HepG2 (cell line): Measurements from ENCODE around the gene ASB16. TPM values are rescaled to one million over a fixed set of nuclear protein-coding genes. Genes with fewer than 3 reads are reported as not detected.

Source experiments
- ARID2 ChIP-seq: sonication (generic); formaldehyde crosslinking; IDR thresholded peaks from 2 replicates; pipeline ENCODE4 v1.8.1; 2022; ENCODE audit warnings: mild to moderate bottlenecking, missing genetic modification reagents, borderline replicate concordance
- GZF1 ChIP-seq: sonication (generic); formaldehyde crosslinking; IDR thresholded peaks from 2 replicates; pipeline ENCODE4 v1.5.1; 2020; ENCODE audit warnings: mild to moderate bottlenecking, missing genetic modification reagents
- KDM3A ChIP-seq: IDR thresholded peaks from 2 replicates; pipeline ENCODE4 v1.6.1; 2018; ENCODE audit warnings: low read depth, missing compliant biosample characterization
- MAFK ChIP-seq, 2 experiments: IDR thresholded peaks in 1 of 2; conservative IDR thresholded peaks in 1 of 2; 2 replicates each; pipeline ENCODE4 v1.6.1; 2011; ENCODE audit warnings: improper control_type of control experiment in 2 of 2, low read length in 2 of 2
- MTF2 ChIP-seq: sonication (generic); formaldehyde crosslinking; IDR thresholded peaks from 2 replicates; pipeline ENCODE4 v1.5.0; 2020; ENCODE audit warnings: missing genetic modification reagents, borderline replicate concordance
- ZBTB1 ChIP-seq: sonication (generic); formaldehyde crosslinking; IDR thresholded peaks from 2 replicates; pipeline ENCODE4 v1.4.0; 2020; ENCODE audit warnings: missing genetic modification reagents, borderline replicate concordance
- ZBTB7B ChIP-seq: sonication (generic); formaldehyde crosslinking; IDR thresholded peaks from 2 replicates; pipeline ENCODE4 v1.4.0; 2020; ENCODE audit warnings: missing genetic modification reagents
- ZFYVE20 ChIP-seq: sonication (generic); formaldehyde crosslinking; IDR thresholded peaks from 2 replicates; pipeline ENCODE4 v1.8.0; 2023; ENCODE audit warnings: low read depth, mild to moderate bottlenecking, moderate library complexity, missing genetic modification reagents, borderline replicate concordance
- ZNF329 ChIP-seq: sonication (generic); formaldehyde crosslinking; IDR thresholded peaks from 2 replicates; pipeline ENCODE4 v1.9.0; 2021; ENCODE audit warnings: low read depth, mild to moderate bottlenecking, missing genetic modification reagents
- ZNF331 ChIP-seq: sonication (generic); formaldehyde crosslinking; IDR thresholded peaks from 2 replicates; pipeline ENCODE4 v1.4.0; 2020; ENCODE audit warnings: missing genetic modification reagents
- ZNF460 ChIP-seq: sonication (generic); formaldehyde crosslinking; IDR thresholded peaks from 2 replicates; pipeline ENCODE4 v1.5.1; 2020; ENCODE audit warnings: missing genetic modification reagents, mild to moderate bottlenecking, borderline replicate concordance
- ZNF614 ChIP-seq: IDR thresholded peaks from 2 replicates; pipeline ENCODE4 v1.6.1; 2018; ENCODE audit warnings: missing biosample characterization, missing genetic modification reagents, inconsistent platforms, borderline replicate concordance
- ZNF839 ChIP-seq: sonication (generic); formaldehyde crosslinking; IDR thresholded peaks from 2 replicates; pipeline ENCODE4 v1.4.0; 2020; ENCODE audit warnings: missing genetic modification reagents, mild to moderate bottlenecking, borderline replicate concordance
- ZNF878 ChIP-seq: sonication (generic); formaldehyde crosslinking; IDR thresholded peaks from 2 replicates; pipeline ENCODE4 v1.8.1; 2023; ENCODE audit warnings: mild to moderate bottlenecking, missing genetic modification reagents, moderate library complexity
- ZNF879 ChIP-seq: sonication (generic); formaldehyde crosslinking; IDR thresholded peaks from 2 replicates; pipeline ENCODE4 v1.8.1; 2023; ENCODE audit warnings: missing genetic modification reagents
- polyA plus RNA-seq, 8 experiments: library from polyadenylated mRNA; depleted of rRNA in 3 of 8; stranded (reverse) in 7 of 8; unstranded in 1 of 8; fragments of >200 nt; fragmentation: Illumina TruSeq in 4 of 8; extraction: Trizol in 4 of 8; gene quantifications; 2 replicates each; pipeline versions ENCODE4 v1.2.1 to v1.2.3, GENCODE V29; 2011 to 2016; ENCODE audit warnings: low read depth in 4 of 8, missing spikeins in 1 of 8, mixed read lengths in 1 of 8; ENCODE audit not compliant: insufficient read depth in 1 of 8
- total RNA-seq, 5 experiments: library from RNA; depleted of rRNA; stranded (reverse); fragments of >200 nt; fragmentation: Illumina TruSeq; extraction: Trizol; gene quantifications; 2 replicates each; pipeline ENCODE4 v1.2.3, GENCODE V29; 2016; ENCODE audit warnings: low read depth in 1 of 5
- TF ChIP-seq, protein P1 (sequence below): sonication (generic); formaldehyde crosslinking; IDR thresholded peaks from 2 replicates; pipeline ENCODE4 v1.4.0; 2020; ENCODE audit warnings: mild to moderate bottlenecking, missing genetic modification reagents
- TF ChIP-seq, protein P2 (sequence below): sonication (generic); formaldehyde crosslinking; IDR thresholded peaks from 2 replicates; pipeline ENCODE4 v1.4.0; 2020; ENCODE audit warnings: missing genetic modification reagents, borderline replicate concordance
- TF ChIP-seq, protein P3 (sequence below): sonication (generic); formaldehyde crosslinking; IDR thresholded peaks from 2 replicates; pipeline ENCODE4 v1.5.1; 2020; ENCODE audit warnings: missing genetic modification reagents, mild to moderate bottlenecking, borderline replicate concordance
- TF ChIP-seq, protein P4 (sequence below): sonication (generic); formaldehyde crosslinking; IDR thresholded peaks from 2 replicates; pipeline ENCODE4 v1.4.0; 2020; ENCODE audit warnings: missing genetic modification reagents, borderline replicate concordance
- TF ChIP-seq, protein P5 (sequence below): sonication (generic); formaldehyde crosslinking; IDR thresholded peaks from 2 replicates; pipeline ENCODE4 v1.8.0; 2022; ENCODE audit warnings: mild to moderate bottlenecking, missing genetic modification reagents, moderate library complexity

Gene ASB16
- total and polyA plus RNA-seq, 2 of the 13 experiments (the other 11 are each of a cell fraction or from before 2014, with no cell fraction given) = 0.07 TPM; not detected in 1

DNA sequence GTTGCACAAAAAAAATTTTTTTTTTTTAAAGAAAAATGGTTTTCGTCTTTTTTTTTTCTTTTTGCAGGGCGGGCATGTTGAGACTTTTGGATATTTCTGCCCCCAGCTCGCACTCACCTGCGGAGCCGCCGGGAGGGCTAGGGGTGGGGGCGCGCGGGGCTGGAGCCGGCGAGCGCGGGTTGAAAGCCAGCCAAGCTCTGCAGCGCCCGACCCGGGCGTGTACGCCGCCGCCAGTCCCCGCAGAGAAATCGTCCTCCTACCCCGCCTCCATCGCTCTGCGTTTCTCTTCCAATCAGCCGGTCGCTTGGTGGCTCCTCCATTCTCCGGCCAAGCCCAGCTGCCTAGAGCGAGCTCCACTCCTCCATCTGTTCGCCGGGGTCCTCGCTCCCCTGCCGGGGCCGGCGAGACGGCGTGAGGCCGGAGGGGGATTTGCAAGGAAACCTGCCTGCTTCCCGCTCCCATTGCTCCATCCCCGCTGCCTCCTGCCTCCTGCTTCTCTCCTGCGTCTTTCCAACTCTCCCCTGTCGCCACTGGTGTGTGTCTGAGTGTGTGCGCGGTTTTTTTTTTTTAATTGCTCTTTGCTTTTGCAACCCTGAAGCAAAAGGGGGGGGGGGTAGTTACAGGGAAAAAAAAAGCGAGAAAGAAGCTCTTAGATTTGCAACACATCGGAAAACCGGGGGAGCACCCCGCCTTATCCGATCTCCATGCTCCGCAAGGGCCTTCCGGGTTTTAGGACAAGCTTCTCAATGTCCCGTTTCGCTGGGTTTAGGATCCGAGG lies 50.8 kb downstream of the ASB16 start (continued):
- TF ChIP-seq, protein P1, sequence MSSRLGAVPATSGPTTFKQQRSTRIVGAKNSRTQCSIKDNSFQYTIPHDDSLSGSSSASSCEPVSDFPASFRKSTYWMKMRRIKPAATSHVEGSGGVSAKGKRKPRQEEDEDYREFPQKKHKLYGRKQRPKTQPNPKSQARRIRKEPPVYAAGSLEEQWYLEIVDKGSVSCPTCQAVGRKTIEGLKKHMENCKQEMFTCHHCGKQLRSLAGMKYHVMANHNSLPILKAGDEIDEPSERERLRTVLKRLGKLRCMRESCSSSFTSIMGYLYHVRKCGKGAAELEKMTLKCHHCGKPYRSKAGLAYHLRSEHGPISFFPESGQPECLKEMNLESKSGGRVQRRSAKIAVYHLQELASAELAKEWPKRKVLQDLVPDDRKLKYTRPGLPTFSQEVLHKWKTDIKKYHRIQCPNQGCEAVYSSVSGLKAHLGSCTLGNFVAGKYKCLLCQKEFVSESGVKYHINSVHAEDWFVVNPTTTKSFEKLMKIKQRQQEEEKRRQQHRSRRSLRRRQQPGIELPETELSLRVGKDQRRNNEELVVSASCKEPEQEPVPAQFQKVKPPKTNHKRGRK (CRISPR knock-in tag) = no peak
- no peak for TF ChIP-seq ZNF839
- no peak for TF ChIP-seq ZNF878
- TF ChIP-seq, protein P2, sequence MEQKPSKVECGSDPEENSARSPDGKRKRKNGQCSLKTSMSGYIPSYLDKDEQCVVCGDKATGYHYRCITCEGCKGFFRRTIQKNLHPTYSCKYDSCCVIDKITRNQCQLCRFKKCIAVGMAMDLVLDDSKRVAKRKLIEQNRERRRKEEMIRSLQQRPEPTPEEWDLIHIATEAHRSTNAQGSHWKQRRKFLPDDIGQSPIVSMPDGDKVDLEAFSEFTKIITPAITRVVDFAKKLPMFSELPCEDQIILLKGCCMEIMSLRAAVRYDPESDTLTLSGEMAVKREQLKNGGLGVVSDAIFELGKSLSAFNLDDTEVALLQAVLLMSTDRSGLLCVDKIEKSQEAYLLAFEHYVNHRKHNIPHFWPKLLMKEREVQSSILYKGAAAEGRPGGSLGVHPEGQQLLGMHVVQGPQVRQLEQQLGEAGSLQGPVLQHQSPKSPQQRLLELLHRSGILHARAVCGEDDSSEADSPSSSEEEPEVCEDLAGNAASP = 0 out of 2 replicates have a peak, but pooled peaks have one; percentile 38
- no peak; the same call in 1 of the 2 replicates for TF ChIP-seq ZNF614 (CRISPR knock-in tag)
- TF ChIP-seq GZF1 (CRISPR knock-in tag) = no peak
- TF ChIP-seq, protein P3, sequence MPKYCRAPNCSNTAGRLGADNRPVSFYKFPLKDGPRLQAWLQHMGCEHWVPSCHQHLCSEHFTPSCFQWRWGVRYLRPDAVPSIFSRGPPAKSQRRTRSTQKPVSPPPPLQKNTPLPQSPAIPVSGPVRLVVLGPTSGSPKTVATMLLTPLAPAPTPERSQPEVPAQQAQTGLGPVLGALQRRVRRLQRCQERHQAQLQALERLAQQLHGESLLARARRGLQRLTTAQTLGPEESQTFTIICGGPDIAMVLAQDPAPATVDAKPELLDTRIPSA = no peak
- TF ChIP-seq ZFYVE20 (CRISPR knock-in tag) = no peak
- TF ChIP-seq, protein P4, sequence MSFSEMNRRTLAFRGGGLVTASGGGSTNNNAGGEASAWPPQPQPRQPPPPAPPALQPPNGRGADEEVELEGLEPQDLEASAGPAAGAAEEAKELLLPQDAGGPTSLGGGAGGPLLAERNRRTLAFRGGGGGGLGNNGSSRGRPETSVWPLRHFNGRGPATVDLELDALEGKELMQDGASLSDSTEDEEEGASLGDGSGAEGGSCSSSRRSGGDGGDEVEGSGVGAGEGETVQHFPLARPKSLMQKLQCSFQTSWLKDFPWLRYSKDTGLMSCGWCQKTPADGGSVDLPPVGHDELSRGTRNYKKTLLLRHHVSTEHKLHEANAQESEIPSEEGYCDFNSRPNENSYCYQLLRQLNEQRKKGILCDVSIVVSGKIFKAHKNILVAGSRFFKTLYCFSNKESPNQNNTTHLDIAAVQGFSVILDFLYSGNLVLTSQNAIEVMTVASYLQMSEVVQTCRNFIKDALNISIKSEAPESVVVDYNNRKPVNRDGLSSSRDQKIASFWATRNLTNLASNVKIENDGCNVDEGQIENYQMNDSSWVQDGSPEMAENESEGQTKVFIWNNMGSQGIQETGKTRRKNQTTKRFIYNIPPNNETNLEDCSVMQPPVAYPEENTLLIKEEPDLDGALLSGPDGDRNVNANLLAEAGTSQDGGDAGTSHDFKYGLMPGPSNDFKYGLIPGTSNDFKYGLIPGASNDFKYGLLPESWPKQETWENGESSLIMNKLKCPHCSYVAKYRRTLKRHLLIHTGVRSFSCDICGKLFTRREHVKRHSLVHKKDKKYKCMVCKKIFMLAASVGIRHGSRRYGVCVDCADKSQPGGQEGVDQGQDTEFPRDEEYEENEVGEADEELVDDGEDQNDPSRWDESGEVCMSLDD (CRISPR knock-in tag) = no peak
- TF ChIP-seq ZNF331 (CRISPR knock-in tag) = no peak
- no peak for TF ChIP-seq ZBTB1
- no peak for TF ChIP-seq ZNF460 (CRISPR knock-in tag)
- no peak for TF ChIP-seq ARID2 (CRISPR knock-in tag)
- no peak for TF ChIP-seq MTF2
- no peak for TF ChIP-seq MAFK (conservative IDR thresholded peaks at IDR 0.05 in 1 of 2, IDR thresholded peaks at IDR 0.05 in 1 of 2; ENCODE audit: low read length in 2 of 2)
- no peak for TF ChIP-seq ZNF879
- peak; percentile 23; the same call in 1 of the 2 replicates for TF ChIP-seq KDM3A (CRISPR knock-in tag)
- TF ChIP-seq ZBTB7B = no peak
- TF ChIP-seq, protein P5, sequence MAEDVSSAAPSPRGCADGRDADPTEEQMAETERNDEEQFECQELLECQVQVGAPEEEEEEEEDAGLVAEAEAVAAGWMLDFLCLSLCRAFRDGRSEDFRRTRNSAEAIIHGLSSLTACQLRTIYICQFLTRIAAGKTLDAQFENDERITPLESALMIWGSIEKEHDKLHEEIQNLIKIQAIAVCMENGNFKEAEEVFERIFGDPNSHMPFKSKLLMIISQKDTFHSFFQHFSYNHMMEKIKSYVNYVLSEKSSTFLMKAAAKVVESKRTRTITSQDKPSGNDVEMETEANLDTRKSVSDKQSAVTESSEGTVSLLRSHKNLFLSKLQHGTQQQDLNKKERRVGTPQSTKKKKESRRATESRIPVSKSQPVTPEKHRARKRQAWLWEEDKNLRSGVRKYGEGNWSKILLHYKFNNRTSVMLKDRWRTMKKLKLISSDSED = no peak
- TF ChIP-seq ZNF329 (CRISPR knock-in tag) = no peak
